K562 (cell line): ENCODE measurements around the gene PHPT1.

Source experiments
- CSDE1 ChIP-seq, 2 experiments: fragments of 450-650 bp; IDR thresholded peaks; 2 replicates each; pipeline ENCODE4 v1.6.1; 2016; ENCODE audit warnings: mild to moderate bottlenecking in 1 of 2
- EP300 ChIP-seq: IDR thresholded peaks from 2 replicates; pipeline ENCODE4 v1.6.1; 2012; ENCODE audit warnings: low read length, improper control_type of control experiment
- HDAC6 ChIP-seq: IDR thresholded peaks from 2 replicates; pipeline ENCODE4 v1.6.1; 2012; ENCODE audit warnings: low read depth, mild to moderate bottlenecking, control low read depth, inconsistent platforms, low read length, moderate library complexity
- HMG20A ChIP-seq: fragments of 450-650 bp; formaldehyde crosslinking; conservative IDR thresholded peaks from 2 replicates; pipeline ENCODE4 v1.4.0; 2020; ENCODE audit warnings: mild to moderate bottlenecking, mixed read lengths
- TF ChIP-seq, protein P1 (sequence below): fragments of 250-450 bp; sonication (Bioruptor Pico); IDR thresholded peaks from 2 replicates; pipeline ENCODE4 v1.5.0; 2021
- TF ChIP-seq, protein P2 (sequence below): fragments of 150-350 bp; conservative IDR thresholded peaks from 2 replicates; pipeline ENCODE4 v1.6.1; 2014; ENCODE audit warnings: low read length
- TF ChIP-seq, protein P3 (sequence below), 3 experiments: IDR thresholded peaks in 2 of 3; conservative IDR thresholded peaks in 1 of 3; 2 replicates each; pipeline ENCODE4 v1.5.1; 2011 to 2012; ENCODE audit warnings: low read length in 3 of 3, mild to moderate bottlenecking in 3 of 3, control low read depth in 2 of 3, improper control_type of control experiment in 1 of 3, inconsistent platforms in 1 of 3, low read depth in 1 of 3, mixed read lengths in 1 of 3, moderate library complexity in 1 of 3; ENCODE audit not compliant: insufficient read depth in 2 of 3

DNA sequence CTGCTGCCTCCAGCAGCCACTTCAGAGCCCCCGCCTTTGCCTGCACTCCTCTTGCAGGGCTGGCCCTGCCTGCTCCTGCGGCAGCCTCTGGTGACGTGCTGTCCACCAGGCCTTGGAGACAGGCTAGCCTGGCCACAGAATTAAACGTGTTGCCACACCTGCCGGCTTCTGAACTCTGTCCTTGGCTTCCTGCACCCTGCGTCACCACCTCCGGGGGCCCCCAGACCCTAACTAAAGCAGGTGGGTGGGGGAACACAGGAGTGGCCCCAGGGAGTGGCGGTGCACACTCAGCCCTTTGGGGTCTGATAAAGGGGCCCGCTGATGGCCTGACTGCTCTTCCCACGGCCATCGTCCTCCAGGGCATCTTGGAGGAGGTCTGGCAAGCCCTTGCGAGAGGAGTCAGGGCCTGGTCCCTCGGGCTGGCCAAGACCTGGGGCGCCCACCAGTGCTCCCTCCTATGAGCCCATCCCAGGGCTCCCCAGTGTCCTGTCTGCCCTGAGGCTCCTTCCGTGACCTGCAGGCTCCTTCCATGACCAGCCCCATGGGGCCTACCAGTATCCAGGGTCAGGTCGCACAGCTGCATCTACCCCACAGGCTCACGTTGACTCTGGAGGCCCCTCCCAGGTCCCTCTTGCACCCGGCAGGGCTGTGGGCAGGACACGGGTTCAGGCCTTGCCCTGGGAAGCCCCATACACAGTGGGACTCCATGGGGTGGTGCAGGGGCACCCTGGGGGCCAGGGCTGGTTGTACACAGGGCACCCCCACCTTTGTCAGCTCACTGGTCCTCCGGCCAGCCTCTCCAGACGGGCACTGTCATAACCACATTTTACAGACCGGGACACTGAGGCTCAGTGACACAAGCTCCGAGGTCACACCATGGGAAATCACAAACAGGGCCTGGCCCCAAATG, 1.9 kb downstream of the PHPT1 start:
- TF ChIP-seq, protein P1, sequence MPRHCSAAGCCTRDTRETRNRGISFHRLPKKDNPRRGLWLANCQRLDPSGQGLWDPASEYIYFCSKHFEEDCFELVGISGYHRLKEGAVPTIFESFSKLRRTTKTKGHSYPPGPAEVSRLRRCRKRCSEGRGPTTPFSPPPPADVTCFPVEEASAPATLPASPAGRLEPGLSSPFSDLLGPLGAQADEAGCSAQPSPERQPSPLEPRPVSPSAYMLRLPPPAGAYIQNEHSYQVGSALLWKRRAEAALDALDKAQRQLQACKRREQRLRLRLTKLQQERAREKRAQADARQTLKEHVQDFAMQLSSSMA (CRISPR knock-in tag): no peak
- no peak for TF ChIP-seq HDAC6
- TF ChIP-seq, protein P2, sequence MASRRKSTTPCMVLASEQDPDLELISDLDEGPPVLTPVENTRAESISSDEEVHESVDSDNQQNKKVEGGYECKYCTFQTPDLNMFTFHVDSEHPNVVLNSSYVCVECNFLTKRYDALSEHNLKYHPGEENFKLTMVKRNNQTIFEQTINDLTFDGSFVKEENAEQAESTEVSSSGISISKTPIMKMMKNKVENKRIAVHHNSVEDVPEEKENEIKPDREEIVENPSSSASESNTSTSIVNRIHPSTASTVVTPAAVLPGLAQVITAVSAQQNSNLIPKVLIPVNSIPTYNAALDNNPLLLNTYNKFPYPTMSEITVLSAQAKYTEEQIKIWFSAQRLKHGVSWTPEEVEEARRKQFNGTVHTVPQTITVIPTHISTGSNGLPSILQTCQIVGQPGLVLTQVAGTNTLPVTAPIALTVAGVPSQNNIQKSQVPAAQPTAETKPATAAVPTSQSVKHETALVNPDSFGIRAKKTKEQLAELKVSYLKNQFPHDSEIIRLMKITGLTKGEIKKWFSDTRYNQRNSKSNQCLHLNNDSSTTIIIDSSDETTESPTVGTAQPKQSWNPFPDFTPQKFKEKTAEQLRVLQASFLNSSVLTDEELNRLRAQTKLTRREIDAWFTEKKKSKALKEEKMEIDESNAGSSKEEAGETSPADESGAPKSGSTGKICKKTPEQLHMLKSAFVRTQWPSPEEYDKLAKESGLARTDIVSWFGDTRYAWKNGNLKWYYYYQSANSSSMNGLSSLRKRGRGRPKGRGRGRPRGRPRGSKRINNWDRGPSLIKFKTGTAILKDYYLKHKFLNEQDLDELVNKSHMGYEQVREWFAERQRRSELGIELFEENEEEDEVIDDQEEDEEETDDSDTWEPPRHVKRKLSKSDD: no peak
- TF ChIP-seq EP300: no peak
- TF ChIP-seq, protein P3, sequence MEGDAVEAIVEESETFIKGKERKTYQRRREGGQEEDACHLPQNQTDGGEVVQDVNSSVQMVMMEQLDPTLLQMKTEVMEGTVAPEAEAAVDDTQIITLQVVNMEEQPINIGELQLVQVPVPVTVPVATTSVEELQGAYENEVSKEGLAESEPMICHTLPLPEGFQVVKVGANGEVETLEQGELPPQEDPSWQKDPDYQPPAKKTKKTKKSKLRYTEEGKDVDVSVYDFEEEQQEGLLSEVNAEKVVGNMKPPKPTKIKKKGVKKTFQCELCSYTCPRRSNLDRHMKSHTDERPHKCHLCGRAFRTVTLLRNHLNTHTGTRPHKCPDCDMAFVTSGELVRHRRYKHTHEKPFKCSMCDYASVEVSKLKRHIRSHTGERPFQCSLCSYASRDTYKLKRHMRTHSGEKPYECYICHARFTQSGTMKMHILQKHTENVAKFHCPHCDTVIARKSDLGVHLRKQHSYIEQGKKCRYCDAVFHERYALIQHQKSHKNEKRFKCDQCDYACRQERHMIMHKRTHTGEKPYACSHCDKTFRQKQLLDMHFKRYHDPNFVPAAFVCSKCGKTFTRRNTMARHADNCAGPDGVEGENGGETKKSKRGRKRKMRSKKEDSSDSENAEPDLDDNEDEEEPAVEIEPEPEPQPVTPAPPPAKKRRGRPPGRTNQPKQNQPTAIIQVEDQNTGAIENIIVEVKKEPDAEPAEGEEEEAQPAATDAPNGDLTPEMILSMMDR (IDR thresholded peaks at IDR 0.05 in 2 of 3, conservative IDR thresholded peaks at IDR 0.05 in 1 of 3; ENCODE audit: insufficient read depth in 2 of 3, low read depth in 1 of 3, low read length in 3 of 3): no peak
- no peak for TF ChIP-seq CSDE1 (IDR thresholded peaks at IDR 0.05)
- no peak for TF ChIP-seq HMG20A
